ELF-1 (cell line): ENCODE measurements around the gene IPO7.
A peak's percentile ranks its signal among the peaks of the same experiment; 100 is the strongest.
"Not testable (repeated sequence)": the region's sequence is repeated elsewhere in the genome, so short reads cannot be mapped to it uniquely, and the experiment has no call there.

Experiments used
- DNase-seq: peaks from one replicate; pipeline ENCODE4 v3.0.0-alpha.2; 2016; ENCODE audit warnings: low read depth, low spot score

The IPO7 gene

GRCh38 chr11:9384535-9385326 lies at the start of gene IPO7:
IPO7 (plus strand) TSS chr11:9384652; CDS start chr11:9384764, 112 bp downstream.
- DNase-seq = peak; percentile 93

- no peak for DNase-seq
Measured at GRCh38 chr11:9341638-9342178, 42.7 kb upstream of the IPO7 start.

- DNase-seq = no peak
Measured at GRCh38 chr11:9344061-9344680, 40.3 kb upstream of the IPO7 start.

GRCh38 chr11:9347100-9347499 lies 37.4 kb upstream of the IPO7 start:
- DNase-seq = no peak

- not testable (repeated sequence) for DNase-seq
Measured at GRCh38 chr11:9347779-9348178, 36.7 kb upstream of the IPO7 start.

- no peak for DNase-seq
Measured at GRCh38 chr11:9351321-9351881, 33.1 kb upstream of the IPO7 start.

GRCh38 chr11:9357041-9357440 lies 27.4 kb upstream of the IPO7 start:
- no peak for DNase-seq

- not testable (repeated sequence) for DNase-seq
Measured at GRCh38 chr11:9360862-9361622, 23.4 kb upstream of the IPO7 start.

GRCh38 chr11:9362393-9362863 lies 22.0 kb upstream of the IPO7 start:
- DNase-seq = peak; percentile 52

- peak; percentile 99 for DNase-seq
Measured at GRCh38 chr11:9363954-9364912, 20.2 kb upstream of the IPO7 start.

- DNase-seq = no peak
Measured at GRCh38 chr11:9367551-9367950, 16.9 kb upstream of the IPO7 start.

GRCh38 chr11:9377036-9377435 lies 7.4 kb upstream of the IPO7 start:
- DNase-seq = no peak

- peak; percentile 32 for DNase-seq
Measured at GRCh38 chr11:9379041-9379440, 5.4 kb upstream of the IPO7 start.

GRCh38 chr11:9380773-9381172 lies 3.7 kb upstream of the IPO7 start:
- peak; percentile 63 for DNase-seq

GRCh38 chr11:9385327-9385899 lies 961 bp downstream of the IPO7 start:
- DNase-seq = no peak

- DNase-seq = no peak
Measured at GRCh38 chr11:9386086-9386485, 1.6 kb downstream of the IPO7 start.

- no peak for DNase-seq
Measured at GRCh38 chr11:9386901-9387300, 2.4 kb downstream of the IPO7 start.

GRCh38 chr11:9396310-9396709 lies 11.9 kb downstream of the IPO7 start:
- peak; percentile 37 for DNase-seq

GRCh38 chr11:9396752-9397151 lies 12.3 kb downstream of the IPO7 start:
- DNase-seq = no peak
